GM21737 (cell line): ENCODE results near the gene ARFGAP2.

Experiments used
- ATAC-seq: cut with Tn5 transposase; IDR thresholded peaks from one replicate; pipeline ENCODE4 v1.9.1; 2021; ENCODE audit warnings: mild to moderate bottlenecking, moderate library complexity; ENCODE audit not compliant: unreplicated experiment

Gene ARFGAP2

DNA sequence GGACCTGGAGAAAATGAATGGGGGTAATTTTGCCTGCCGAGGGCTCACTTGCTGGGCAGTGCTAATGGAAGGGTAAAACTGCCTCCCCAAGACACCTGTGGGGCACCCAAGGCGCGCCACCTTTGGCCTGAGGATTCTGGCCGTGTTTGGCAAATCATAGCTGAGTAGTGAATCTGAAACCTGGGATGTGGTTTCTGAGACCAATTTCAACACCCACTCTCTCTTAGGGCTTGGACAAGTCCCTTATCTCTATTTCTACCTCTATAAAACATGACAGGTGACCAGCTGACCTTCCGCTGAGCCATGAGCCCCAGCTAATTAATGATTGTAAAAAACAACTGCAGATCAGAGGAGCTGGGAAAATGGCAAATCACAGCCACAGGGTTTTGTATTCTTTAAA lies 11.0 kb upstream of the ARFGAP2 start:
- no peak for ATAC-seq

DNA sequence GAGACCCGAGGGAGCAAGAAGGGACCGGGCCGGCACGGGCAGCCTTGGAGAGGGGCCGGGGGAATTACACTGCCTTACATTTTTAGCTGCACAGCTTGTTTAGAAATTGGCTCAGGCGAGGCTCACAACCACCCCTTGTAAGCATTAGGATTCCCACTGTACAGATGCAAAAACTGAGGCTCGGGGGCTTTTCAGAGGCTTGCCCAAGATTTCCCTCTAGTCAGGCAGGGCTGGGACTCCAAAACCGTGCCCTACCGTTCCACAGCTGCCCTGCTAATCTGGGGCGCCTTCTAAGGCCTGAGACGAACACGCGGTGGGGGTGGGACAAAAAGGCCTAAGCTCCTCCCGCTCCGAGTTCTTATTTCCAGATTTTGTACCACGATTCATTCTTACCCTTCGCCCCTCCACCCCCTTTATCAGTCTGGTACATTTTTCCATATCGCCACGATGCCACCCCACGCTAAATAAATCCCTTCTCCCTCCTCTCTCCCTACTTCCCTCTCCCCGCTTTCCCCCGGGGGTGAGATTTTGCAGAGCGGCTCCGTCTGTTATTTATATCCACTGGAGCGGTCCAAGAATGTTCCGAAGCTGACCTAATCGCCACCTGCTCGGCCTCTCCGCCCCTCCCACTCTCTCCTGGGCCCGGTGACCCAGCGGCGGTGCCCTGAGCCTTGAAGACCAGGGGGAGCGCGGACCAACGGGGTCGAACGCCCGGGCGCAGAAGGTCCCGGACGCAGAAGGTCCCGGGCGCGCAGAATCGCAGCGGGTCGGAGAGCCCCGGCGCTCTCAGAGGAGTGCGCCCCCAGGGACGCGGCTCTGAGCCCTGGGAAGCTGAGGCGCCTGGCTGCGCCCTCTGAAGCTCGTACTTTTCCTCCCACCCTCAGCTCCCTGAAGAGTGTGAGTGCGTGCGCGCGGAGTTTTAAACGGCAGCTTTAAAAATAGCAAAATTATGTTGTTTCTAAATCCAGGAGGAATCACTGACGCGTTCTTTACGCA lies 10.3 kb upstream of the ARFGAP2 start:
- ATAC-seq = no peak

DNA sequence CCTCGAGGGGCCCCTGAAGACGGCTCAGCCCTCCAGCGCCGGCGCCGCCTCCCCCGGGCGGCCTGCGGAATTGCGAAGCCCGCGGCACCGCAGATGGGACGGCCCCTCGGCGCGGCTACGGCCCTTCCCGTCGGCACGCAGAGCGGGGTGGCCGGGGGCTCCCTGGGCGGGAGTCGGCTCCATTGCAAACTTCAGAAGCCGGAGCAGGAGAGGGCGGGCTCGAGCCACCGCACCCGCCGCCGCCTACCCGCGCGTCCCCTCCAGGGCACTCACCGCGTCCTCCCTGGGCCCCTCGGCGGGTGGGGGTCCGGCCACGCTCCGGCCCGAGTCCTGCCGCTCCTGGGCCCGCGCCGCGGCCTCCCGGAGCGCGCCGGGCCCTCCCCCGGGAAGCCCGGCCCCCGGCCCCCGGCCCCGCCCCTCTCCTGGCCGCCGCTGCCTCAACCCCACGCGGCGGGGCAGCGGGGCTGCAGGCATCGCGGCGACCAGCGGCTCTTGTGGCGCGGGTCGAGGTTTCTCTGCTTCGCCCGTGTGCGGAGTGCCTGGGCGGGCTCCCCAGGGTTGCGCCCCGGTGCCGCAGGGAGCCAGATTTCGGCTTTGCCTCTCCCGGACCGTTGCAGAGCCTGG lies 9.5 kb upstream of the ARFGAP2 start, which contains the start of gene PACSIN3:
Gene PACSIN3, minus strand, starts transcription at position 359 of the 624 bp plus-strand sequence. CDS start 3,707 bp downstream, outside the sequence.
- ATAC-seq = peak; percentile 49

DNA sequence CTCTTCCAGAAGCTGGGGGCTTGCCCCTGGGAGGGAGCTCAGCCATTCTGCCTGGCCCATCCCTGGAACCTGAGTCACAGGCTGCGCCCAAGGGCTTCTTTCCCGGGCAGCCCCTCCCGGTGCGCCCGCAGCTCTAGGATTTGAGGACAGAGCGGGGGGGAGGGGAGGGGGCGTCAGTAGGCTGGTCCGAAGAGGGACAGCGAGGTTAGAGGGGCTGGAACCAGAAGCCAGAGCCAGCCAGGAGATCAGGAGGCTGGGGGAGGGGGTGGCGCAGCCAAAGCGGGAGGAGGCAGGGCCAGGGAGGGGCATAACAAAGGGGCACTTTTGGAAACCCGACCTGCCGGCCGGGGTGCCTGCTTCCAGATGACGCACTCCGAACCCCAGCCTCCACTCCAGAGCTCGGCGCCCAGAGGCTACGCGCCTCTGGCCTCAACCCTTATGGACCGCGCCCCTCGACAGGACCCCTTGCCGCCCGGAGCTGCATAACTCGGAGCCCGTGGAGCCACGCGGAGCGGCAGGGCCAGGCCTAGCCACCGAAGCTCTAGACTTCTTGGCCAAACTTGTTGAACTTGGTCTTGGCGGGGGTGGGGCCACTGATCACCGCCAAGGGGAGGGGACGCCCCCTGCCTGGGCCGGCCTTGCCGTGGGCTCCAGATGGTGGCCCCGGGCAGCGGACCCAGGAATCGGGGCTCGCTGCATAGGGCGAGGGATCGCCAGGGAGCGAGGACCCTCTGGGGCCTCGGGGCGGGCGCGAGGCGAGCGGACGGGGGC lies 8.8 kb upstream of the ARFGAP2 start:
- ATAC-seq = no peak

DNA sequence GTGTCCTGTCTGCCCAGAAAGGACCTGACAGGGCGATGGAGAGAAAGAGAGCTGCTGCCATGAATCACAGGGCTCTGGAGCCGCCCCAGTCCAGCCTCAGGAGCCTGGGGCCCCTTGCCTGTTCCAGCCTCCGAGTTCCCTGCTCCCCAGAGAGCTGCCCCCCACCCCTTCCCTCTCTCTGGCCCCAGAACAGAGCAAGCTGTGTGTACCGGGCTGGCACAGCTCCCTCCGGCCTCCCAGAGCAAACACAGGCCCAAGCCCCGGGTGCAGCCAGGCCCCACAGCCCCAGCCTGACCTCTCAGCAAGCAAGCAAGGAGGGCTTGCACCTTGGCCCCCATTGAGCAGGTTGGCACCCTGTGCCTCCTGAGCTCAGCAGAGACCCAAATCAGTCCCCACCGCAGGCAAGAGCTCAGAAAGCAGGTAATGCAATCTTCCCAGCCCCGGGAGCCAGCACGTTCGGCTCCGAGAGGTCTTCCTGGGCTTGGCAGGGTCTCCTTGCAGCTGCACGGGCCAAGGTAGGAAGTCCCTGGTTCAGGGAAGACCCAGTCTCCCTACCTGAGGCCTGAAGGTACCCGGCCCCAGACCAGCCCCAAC lies 8.1 kb upstream of the ARFGAP2 start:
- ATAC-seq = no peak

DNA sequence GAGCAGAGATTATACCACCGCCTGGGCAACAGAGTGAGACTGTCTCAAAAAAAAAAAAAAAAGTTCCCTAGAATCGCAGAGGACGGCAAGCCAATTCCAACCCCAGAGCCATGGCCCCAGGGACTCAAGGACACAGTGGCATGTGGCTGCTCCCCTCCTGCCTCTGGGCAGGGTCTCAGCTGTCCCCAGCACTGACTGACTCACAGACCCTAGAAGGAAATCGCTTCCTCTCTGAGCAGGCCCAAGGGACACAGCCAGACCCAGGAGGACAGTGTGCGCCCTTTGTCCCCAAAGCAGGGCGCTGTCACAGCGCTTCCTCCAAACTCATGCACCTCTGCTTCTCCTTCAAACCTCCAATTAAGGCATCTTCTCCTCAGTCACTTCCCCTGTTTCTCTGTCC lies 7.3 kb upstream of the ARFGAP2 start:
- no peak for ATAC-seq

DNA sequence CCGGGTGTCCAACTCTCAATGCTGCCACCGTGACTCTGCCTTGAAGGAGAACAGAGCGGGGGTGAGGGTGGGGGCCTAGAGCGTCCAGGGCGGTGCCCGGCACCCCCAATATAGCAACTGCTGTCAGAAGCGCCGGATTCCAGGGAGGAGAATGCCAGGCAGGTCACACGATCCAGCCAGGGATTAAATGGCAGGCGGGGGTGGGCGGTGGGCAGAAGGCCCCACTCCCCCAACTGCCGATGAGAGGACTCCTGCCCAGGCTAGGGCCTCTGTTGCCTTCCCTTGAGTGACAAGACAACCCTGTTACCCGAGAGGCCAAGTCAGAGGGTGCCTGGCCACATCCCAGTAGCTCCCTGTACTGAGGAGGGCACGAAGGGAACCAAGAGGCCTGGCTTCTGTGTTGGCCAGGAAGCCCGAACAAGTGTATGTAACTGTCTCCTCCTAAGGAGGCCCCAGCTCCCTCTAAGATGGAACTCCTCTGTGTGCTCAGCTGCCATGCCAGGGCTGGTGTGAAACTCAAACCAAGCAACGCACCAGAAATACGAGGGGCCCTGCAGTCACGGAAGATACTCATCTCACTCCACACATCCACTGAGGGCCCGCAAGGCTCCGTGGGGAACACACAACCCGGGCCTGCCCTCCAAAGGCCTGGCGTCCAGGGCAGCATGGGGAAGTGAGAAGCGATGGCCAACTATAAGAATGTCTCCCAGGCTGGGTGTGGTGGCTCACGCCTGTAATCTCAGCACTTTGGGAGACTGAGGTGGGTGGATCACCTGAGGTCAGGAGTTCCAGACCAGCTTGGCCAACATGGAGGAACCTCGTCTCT lies 6.6 kb upstream of the ARFGAP2 start:
- ATAC-seq = no peak

DNA sequence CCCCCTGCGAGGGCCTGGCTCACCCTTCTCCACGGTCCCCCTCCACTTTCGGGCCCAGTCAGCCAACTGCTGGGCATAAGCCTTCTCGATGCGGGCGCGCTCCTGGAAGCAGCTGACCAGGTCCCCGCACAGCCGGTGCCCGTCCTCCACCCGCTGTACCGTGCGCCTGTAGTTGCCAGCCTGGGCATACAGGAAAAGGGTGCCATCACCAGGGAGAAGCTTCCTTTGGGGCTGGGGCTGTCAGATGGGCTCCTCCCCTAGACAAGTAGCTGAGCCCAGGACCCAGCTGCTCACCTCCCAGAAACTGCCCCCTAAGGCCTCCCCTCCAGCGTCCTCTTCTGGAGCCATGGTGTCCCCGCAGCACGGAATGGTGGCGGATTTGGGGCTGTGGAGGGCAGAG lies 5.7 kb upstream of the ARFGAP2 start:
- ATAC-seq = no peak

DNA sequence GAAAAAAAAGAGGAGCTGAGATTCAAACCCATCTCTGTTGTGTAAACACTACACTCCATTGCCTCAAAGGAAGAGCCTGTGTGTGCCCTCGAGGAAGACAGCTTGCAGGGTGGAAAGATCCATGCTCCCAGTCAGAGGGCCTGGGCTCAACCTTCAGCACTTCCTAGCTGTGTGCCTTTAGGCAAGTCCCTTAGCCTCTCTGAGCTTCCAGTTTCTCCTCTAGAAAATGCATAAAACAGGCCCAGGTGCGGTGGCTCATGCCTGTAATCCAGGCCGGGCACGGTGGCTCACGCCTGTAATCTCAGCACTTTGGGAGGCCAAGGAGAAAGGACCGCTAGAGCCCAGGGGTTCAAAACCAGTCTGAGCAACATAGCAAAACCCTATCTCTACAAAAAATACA lies 4.6 kb upstream of the ARFGAP2 start:
- no peak for ATAC-seq

DNA sequence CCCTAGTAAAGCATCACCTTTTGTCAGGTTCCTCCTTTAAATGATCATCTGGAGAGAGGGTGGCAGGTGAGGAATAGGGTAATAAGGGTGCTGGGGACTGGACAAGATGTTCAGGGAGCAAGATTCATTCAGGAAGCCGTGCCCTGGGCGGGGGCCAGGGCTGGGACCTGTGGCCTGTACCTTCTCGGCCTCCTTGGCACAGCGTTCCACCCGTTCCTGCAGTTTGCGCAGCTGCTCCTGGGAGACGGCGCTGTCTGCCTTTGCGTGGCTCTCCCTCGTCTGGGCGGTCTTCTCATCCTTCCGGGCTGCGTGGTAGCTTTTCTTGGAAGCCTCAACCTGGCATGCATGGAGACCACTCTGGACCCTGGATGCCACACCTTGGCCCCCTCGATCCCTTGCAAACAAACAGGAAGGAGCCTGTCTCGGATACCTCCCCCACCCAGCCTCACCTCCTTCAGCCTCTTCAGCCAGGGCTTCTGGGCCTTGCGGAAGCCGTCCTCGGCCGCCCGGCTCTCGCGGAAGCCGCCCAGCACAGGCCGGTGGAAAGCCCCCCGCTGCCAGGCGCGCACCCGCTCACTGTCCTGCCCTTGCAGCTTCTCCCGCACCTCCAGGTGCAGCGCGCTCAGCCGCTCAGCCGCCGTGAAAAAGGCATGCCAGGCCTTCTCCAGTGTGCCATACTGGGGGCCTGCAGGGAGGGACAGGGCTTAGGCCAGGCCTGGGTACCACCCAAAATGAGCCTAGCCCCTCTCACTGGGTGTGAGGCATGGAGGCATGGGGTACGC lies 3.5 kb upstream of the ARFGAP2 start:
- no peak for ATAC-seq

DNA sequence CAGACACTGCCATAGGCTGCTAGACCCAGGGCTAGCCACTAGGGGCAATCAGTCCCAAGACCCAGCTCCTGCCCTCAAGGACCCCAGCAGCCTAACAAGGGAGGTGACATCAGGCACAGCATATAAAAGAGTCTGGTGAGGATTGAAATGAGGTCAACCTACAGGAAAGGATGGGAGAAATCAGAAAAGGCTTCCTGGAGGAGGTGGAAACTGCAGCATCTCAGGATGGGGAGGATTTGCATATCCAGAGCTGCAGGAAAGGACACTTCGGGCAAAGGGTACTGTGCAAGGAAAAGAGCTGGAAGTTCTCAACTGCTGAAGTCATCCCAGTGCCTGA lies 2.9 kb upstream of the ARFGAP2 start:
- no peak for ATAC-seq

DNA sequence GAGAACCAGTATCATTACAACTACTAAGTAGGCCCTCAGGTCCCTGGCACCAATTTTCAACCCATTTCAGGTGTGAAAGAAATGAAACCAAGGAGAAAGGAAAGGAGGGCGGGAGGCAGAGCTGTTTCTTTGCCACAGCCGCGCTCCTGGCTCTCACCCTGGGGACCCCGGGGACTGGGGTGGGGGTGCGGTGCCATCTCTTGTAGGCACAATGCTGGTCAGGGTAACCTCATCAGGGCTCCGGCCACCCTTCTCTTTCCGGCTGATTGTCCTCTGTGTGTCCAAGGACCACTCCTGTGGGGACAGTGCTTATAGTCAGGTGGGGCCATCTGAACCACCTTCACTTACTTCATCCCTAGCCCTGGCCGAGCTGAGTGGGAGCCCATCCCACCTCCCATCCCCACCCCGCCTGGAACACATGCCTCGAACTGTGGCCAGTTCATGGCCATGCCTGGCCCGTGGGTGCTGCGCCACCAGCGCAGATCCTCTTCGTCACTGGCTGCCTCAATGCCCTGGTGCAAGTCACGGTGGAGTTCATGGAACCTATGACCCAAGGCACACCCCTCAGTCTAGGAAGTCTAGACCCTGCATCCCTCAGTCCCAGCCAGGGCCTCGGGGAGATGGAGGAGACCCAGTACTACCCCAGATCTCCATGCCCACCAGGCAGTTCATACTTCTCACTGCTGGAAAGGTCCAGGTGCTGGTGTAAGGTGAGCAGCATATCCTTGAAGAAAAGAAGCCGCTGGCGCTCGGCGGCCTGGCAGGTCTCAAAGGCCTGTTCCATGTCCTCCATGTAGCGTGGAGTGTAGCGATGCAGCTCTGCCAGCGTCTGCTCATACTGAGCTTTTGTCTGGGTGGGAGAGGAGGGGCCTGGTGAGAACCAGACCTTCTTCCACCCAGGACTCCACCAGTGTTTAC lies 2.3 kb upstream of the ARFGAP2 start:
- ATAC-seq = no peak

DNA sequence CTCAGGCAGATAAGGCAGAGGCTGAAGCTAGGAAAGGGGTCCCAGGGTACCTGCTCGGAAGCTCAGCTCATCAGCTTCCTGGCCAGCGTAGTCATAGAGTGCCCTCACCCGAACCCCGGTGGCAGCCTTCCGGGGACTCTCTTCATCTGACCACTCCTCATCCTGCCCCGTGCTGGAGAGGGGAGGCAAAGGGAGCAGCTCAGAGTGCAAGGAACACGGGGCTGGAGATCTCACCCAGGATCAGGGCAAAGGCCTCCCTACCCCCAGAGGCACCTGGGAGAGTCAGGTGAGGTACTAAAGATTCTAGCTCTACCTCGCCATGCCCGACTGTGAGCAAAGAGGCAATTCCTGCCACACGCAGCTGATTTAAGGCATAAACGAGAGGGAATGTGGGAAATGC lies 1.6 kb upstream of the ARFGAP2 start:
- ATAC-seq = no peak

DNA sequence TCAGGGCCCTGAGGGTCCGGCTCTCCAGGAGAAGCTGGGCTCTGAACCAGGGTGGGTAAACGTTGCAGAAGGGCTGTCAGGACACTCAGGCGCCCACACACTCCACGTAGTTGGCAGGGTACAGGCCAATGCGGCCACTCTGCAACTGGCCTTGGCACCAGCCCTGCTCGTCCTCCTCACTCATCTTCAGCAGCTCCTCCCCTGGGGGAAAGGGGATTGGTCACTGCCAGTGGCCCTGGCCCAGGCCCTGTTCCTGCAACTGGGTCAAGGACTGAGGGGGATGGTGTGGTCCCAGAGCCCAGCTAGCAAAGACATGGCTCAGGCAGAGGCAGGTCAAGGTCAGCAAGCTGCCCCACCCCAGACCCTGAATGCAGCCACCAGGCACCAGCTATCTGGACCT lies 1.2 kb upstream of the ARFGAP2 start:
- no peak for ATAC-seq

DNA sequence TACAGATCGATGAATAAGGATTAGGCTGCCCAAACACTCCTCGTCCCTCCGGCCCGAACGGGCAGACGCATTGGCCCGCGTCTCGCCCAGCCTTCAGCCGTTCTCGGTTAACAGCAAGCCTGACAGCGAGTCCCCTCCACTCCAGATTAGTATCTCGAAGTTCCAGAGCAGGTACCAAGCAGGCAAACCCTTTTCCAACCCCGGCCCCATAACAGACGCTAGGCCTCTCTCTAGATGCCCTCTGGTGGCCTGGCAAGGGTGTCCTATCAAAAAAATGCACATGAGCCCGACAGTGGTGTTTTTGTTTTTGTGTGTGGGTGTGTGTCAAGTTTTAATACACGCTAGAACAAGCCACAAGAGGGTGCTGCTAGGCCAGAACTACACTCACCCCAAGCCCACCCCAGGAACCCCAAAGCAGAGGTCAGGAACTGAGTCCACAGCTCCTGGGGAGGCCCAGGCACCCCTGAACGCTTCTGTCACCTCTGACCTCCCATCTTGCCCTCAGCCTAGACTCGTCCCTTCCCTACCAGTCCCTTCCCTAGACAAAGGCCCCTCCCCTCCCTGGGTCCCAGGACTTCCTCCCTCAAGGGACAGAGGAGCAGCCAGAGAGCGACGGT lies 658 bp upstream of the ARFGAP2 start:
- ATAC-seq = peak; percentile 43

DNA sequence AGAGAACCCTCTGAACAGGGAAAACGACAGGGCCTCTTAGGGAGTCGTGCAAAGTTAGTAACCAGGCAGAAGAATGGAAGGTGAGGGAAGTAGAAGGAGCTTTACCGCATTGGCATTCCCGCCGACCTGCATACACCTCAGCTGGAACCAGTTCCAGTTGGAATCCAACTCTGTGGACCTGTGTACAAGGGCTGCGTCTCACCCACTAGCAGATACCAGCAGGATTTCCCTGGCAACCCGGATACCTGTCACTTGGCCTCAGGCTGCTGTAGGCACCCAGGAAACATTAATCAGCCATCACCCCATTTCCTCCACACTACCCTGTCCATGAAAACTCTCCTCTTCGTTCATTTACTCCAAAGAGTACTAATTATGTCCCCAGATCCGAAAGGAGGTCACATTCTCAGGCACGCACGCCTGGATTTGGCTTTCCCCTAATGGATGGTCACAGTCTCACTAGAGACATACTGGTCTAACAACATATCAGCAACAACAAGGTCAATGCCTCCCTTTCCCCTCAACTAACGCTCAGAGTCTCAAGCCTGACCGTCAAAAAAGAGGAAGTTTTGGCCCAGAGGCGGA lies 842 bp downstream of the ARFGAP2 start:
- ATAC-seq = no peak

DNA sequence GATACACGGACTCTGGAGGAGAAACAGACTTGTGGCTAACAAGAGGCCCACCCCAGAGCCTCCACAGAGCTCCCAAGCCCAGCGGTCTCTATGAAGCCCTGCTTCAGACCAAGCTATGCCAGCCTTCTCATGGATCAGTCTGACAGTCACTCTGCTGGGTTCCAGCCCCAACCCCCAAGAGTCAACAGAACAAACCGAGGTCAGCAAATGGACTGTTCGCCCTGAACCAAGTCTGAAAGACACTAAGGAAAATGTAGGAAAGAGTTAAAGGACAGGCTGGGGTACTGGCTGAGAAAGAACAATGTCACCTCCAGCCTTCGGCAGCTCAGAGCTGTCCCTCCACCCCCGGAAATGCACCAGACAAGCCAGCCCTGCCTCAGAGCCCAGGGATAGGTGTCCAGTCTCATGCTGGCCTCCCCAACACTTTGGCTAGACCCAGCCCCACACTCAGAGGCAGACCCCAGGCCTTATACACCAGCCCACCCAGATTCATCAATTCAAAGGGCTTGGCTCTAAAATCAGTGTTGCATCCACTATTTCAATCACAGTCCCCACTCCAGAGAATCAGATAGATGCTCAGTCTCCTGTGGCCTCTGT lies 3.8 kb downstream of the ARFGAP2 start:
- no peak for ATAC-seq
